HepG2 (cell line): ENCODE results near the gene HSD17B8. TPM values are rescaled to one million over a fixed set of nuclear protein-coding genes. Genes with fewer than 3 reads are reported as not detected.
A peak's percentile ranks its signal among the peaks of the same experiment; 100 is the strongest.

ENCODE experiments used
- ARNTL ChIP-seq: sonication (generic); formaldehyde crosslinking; IDR thresholded peaks from 2 replicates; pipeline ENCODE4 v1.4.0; 2020; ENCODE audit warnings: mild to moderate bottlenecking, missing genetic modification reagents
- ATF7-NPFF ChIP-seq: sonication (generic); formaldehyde crosslinking; IDR thresholded peaks from 2 replicates; pipeline ENCODE4 v1.8.1; 2023; ENCODE audit warnings: mild to moderate bottlenecking, low read depth, missing genetic modification reagents, moderate library complexity
- ETV5 ChIP-seq: IDR thresholded peaks from 2 replicates; pipeline ENCODE4 v1.6.1; 2018; ENCODE audit warnings: missing biosample characterization, missing genetic modification reagents, inconsistent platforms, borderline replicate concordance
- FOXJ3 ChIP-seq: sonication (generic); formaldehyde crosslinking; IDR thresholded peaks from 2 replicates; pipeline ENCODE4 v1.4.0; 2020; ENCODE audit warnings: missing genetic modification reagents, mild to moderate bottlenecking, borderline replicate concordance
- MXI1 ChIP-seq: IDR thresholded peaks from 3 replicates; pipeline ENCODE4 v1.6.1; 2012; ENCODE audit warnings: low read depth, low read length, inconsistent platforms, borderline replicate concordance
- PHF21A ChIP-seq: sonication (generic); formaldehyde crosslinking; IDR thresholded peaks from 2 replicates; pipeline ENCODE4 v1.5.0; 2020; ENCODE audit warnings: mild to moderate bottlenecking, missing genetic modification reagents
- RFX3 ChIP-seq: IDR thresholded peaks from 2 replicates; pipeline ENCODE4 v1.6.1; 2016; ENCODE audit warnings: missing biosample characterization, missing genetic modification reagents
- ZBTB7B ChIP-seq: sonication (generic); formaldehyde crosslinking; IDR thresholded peaks from 2 replicates; pipeline ENCODE4 v1.4.0; 2020; ENCODE audit warnings: missing genetic modification reagents
- ZNF180 ChIP-seq: sonication (generic); formaldehyde crosslinking; IDR thresholded peaks from 2 replicates; pipeline ENCODE4 v1.4.0; 2020; ENCODE audit warnings: low read depth, missing genetic modification reagents, borderline replicate concordance
- ZNF20 ChIP-seq: sonication (generic); formaldehyde crosslinking; IDR thresholded peaks from 2 replicates; pipeline ENCODE4 v1.4.0; 2020; ENCODE audit warnings: mild to moderate bottlenecking, moderate library complexity, missing genetic modification reagents
- ZNF501 ChIP-seq: sonication (generic); formaldehyde crosslinking; IDR thresholded peaks from 2 replicates; pipeline ENCODE4 v1.5.1; 2020; ENCODE audit warnings: mild to moderate bottlenecking, moderate library complexity, missing genetic modification reagents
- ZNF572 ChIP-seq: sonication (generic); formaldehyde crosslinking; IDR thresholded peaks from 2 replicates; pipeline ENCODE4 v1.5.1; 2020; ENCODE audit warnings: mild to moderate bottlenecking, missing genetic modification reagents
- ZNF589 ChIP-seq: sonication (generic); formaldehyde crosslinking; conservative IDR thresholded peaks from 2 replicates; pipeline ENCODE4 v1.8.0; 2022; ENCODE audit warnings: mild to moderate bottlenecking, moderate library complexity, missing genetic modification reagents
- ZNF75D ChIP-seq: sonication (generic); formaldehyde crosslinking; IDR thresholded peaks from 2 replicates; pipeline ENCODE4 v1.8.1; 2023; ENCODE audit warnings: missing genetic modification reagents, mild to moderate bottlenecking, borderline replicate concordance
- ZNF761 ChIP-seq: sonication (generic); formaldehyde crosslinking; conservative IDR thresholded peaks from 2 replicates; pipeline ENCODE4 v1.4.0; 2020; ENCODE audit warnings: mild to moderate bottlenecking, missing genetic modification reagents
- ZNF788 ChIP-seq: sonication (generic); formaldehyde crosslinking; IDR thresholded peaks from 2 replicates; pipeline ENCODE4 v1.5.0; 2020; ENCODE audit warnings: mild to moderate bottlenecking, missing genetic modification reagents, borderline replicate concordance
- ZSCAN12 ChIP-seq: sonication (generic); formaldehyde crosslinking; IDR thresholded peaks from 2 replicates; pipeline ENCODE4 v1.9.0; 2021; ENCODE audit warnings: mild to moderate bottlenecking, missing genetic modification reagents
- ZSCAN20 ChIP-seq: sonication (generic); formaldehyde crosslinking; IDR thresholded peaks from 2 replicates; pipeline ENCODE4 v1.4.0; 2020; ENCODE audit warnings: missing genetic modification reagents, mild to moderate bottlenecking, borderline replicate concordance
- polyA plus RNA-seq, 8 experiments: library from polyadenylated mRNA; depleted of rRNA in 3 of 8; stranded (reverse) in 7 of 8; unstranded in 1 of 8; fragments of >200 nt; fragmentation: Illumina TruSeq in 4 of 8; extraction: Trizol in 4 of 8; gene quantifications; 2 replicates each; pipeline versions ENCODE4 v1.2.1 to v1.2.3, GENCODE V29; 2011 to 2016; ENCODE audit warnings: low read depth in 4 of 8, missing spikeins in 1 of 8, mixed read lengths in 1 of 8; ENCODE audit not compliant: insufficient read depth in 1 of 8
- total RNA-seq, 5 experiments: library from RNA; depleted of rRNA; stranded (reverse); fragments of >200 nt; fragmentation: Illumina TruSeq; extraction: Trizol; gene quantifications; 2 replicates each; pipeline ENCODE4 v1.2.3, GENCODE V29; 2016; ENCODE audit warnings: low read depth in 1 of 5
- TF ChIP-seq, protein P1 (sequence below): sonication (generic); formaldehyde crosslinking; IDR thresholded peaks from 2 replicates; pipeline ENCODE4 v1.4.0; 2020; ENCODE audit warnings: missing genetic modification reagents, borderline replicate concordance
- TF ChIP-seq, protein P2 (sequence below): sonication (generic); formaldehyde crosslinking; IDR thresholded peaks from 2 replicates; pipeline ENCODE4 v1.4.0; 2020; ENCODE audit warnings: mild to moderate bottlenecking, missing genetic modification reagents
- TF ChIP-seq, protein P3 (sequence below): sonication (generic); formaldehyde crosslinking; IDR thresholded peaks from 2 replicates; pipeline ENCODE4 v1.5.0; 2020; ENCODE audit warnings: missing genetic modification reagents, mild to moderate bottlenecking, borderline replicate concordance

HSD17B8 gene
- total and polyA plus RNA-seq, 2 of the 13 experiments (the other 11 are each of a cell fraction or from before 2014, with no cell fraction given) = 12.6 to 20.1 TPM

DNA sequence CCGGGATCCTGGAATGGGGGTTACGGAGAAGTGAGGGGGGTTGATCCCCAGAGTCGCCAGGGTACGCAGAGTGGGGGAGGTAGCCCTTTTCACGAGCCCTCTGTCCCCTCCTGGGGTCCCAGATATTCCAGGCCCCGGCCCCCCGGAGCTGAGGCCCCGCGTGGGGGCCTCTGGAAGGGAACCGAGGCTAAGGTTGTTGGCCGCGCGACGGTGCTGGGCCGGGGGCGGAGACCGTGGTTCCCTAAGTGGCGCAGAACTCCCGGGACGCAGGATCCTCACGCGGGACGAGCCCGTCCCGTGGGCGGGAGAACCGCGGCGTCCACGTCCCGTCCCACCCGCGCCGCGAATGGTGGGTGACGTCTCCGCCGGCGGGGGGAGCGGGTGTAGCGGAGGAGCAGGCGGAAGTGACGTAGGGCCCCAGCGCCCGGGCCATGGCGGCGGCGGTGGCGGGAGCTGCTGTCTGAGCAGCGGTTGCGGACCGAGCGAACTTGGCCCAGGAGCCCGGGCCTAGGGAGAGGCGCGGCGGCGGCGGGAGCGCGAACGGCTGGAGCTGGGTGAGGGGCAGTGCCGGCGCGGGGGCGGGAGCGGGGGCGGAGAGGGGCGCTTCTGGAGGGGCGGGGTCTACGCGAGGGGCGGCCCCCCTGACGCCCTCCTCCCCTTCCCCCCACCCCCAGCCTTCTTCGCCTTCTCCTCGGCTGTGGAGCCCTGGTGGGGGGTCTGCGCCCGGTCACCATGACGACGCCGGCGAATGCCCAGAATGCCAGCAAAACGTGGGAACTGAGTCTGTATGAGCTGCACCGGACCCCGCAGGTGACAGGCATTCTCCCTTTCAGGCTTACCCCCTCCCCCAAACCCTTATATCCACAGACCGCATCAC is 3.9 kb downstream of the HSD17B8 start, which contains the start of gene RING1 (continued):
- TF ChIP-seq, protein P1, sequence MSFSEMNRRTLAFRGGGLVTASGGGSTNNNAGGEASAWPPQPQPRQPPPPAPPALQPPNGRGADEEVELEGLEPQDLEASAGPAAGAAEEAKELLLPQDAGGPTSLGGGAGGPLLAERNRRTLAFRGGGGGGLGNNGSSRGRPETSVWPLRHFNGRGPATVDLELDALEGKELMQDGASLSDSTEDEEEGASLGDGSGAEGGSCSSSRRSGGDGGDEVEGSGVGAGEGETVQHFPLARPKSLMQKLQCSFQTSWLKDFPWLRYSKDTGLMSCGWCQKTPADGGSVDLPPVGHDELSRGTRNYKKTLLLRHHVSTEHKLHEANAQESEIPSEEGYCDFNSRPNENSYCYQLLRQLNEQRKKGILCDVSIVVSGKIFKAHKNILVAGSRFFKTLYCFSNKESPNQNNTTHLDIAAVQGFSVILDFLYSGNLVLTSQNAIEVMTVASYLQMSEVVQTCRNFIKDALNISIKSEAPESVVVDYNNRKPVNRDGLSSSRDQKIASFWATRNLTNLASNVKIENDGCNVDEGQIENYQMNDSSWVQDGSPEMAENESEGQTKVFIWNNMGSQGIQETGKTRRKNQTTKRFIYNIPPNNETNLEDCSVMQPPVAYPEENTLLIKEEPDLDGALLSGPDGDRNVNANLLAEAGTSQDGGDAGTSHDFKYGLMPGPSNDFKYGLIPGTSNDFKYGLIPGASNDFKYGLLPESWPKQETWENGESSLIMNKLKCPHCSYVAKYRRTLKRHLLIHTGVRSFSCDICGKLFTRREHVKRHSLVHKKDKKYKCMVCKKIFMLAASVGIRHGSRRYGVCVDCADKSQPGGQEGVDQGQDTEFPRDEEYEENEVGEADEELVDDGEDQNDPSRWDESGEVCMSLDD (CRISPR knock-in tag) = peak; percentile 16; the same call in 1 of the 2 replicates
- TF ChIP-seq ZNF589 (CRISPR knock-in tag) (peak; percentile 90; the same call in 1 of the 2 replicates), ZSCAN12 (0 out of 2 replicates have a peak, but pooled peaks have one; percentile 29), ZNF180 (CRISPR knock-in tag) (no peak), RFX3 (CRISPR knock-in tag) (peak; percentile 43; the same call in 1 of the 2 replicates), ZNF75D (CRISPR knock-in tag) (no peak), ZNF20 (CRISPR knock-in tag) (peak; percentile 94), FOXJ3 (CRISPR knock-in tag) (no peak), ZNF788 (CRISPR knock-in tag) (peak; percentile 94), ATF7-NPFF (peak; percentile 91), ZNF572 (no peak), ARNTL (CRISPR knock-in tag) (no peak), MXI1 (peak; percentile 69; the same call in 1 of the 3 replicates), ZBTB7B (CRISPR knock-in tag) (no peak; the same call in none of the 2 replicates), ZNF761 (no peak), ETV5 (CRISPR knock-in tag) (peak; percentile 85), ZNF501 (CRISPR knock-in tag) (peak; percentile 89), PHF21A (peak; percentile 32; the same call in 1 of the 2 replicates), ZSCAN20 (CRISPR knock-in tag) (no peak)
- TF ChIP-seq, protein P2, sequence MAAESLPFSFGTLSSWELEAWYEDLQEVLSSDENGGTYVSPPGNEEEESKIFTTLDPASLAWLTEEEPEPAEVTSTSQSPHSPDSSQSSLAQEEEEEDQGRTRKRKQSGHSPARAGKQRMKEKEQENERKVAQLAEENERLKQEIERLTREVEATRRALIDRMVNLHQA (CRISPR knock-in tag) = no peak
- TF ChIP-seq, protein P3, sequence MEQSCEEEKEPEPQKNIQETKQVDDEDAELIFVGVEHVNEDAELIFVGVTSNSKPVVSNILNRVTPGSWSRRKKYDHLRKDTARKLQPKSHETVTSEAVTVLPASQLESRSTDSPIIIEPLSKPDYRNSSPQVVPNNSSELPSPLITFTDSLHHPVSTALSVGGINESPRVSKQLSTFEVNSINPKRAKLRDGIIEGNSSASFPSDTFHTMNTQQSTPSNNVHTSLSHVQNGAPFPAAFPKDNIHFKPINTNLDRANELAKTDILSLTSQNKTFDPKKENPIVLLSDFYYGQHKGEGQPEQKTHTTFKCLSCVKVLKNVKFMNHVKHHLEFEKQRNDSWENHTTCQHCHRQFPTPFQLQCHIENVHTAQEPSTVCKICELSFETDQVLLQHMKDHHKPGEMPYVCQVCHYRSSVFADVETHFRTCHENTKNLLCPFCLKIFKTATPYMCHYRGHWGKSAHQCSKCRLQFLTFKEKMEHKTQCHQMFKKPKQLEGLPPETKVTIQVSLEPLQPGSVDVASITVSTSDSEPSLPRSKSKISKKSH (CRISPR knock-in tag) = peak; percentile 42; the same call in 1 of the 2 replicates
